ENCODE data around the gene MCOLN2.
"Not testable (repeated sequence)": the region's sequence is repeated elsewhere in the genome, so short reads cannot be mapped to it uniquely, and the experiment has no call there.

Gene MCOLN2

DNA sequence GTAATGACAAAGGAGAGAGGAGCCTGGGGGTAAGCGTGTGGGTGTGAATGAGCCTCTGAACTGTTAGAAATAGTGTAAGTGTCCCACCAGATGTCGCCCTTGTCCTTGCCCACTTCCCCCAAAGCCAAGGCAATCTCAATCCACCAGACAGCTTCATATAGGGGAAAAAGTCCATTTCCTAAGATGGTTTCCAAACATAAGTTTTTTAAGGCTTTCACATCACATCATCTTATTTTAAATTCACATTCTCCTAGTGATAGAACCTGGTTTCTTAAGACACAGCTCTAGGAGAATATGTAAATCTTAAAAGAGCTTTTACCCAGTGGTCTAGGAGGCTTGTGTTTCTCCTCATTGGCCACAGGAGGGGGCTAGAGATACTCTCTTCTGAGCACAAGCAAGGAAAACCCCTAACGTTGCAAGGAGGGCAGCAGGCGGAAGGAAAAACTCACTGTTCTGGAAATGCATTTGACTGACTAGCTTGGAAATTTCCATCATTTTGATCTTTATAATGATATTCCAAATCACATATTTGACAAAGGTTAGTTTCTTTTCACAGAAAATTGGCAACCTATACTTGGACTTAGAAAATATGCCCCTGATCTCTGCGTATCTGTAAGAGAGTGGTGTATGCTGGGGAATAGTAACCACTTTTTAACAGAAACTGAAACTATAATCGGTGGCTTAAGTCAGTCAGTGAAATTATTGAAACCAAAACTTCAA is 52.0 kb downstream of the MCOLN2 start:
- in situ Hi-C loops (cut with HindIII; ENCODE audit: low sequenced_read_pairs): no loop called here

DNA sequence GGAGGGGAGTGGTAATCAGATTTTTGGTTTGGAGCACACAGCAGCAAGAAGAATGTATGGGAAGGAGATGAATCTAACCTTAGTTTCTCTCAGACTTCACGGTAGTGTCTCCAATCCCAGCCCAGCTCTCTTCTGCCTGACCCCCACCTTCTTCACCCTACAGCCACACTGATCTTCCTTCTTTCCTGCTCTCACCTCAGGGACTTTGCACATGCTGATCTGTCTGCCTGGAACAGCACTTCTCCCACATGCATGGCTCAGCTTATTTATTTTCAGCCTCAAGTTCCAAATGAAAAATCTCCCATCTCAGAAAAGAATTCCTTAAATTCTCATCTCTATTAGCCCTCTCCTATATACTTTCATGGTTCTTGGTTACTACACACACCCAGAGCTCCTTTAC is 55.1 kb downstream of the MCOLN2 start:
- in situ Hi-C loops (cut with HindIII; ENCODE audit: low sequenced_read_pairs): no loop called here

DNA sequence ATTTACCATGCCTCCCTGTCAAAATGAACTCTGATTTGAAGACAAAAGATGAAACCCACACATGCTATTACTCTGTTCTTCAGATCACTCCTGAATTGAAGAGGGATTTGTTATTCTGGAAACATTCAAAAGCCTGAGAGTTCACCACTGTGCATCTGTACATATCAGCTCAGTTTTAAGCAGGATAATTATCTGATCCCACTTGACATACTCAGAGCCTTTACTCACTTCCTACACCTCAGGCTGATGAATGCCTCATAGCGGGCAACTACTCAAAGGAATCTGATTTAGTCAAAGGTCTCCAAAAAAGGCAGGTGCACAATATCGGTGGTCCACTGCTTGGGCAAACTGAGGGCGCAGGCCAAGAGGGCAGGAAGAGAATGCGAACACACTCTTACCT is 56.4 kb downstream of the MCOLN2 start:
- in situ Hi-C loops (cut with HindIII; ENCODE audit: low sequenced_read_pairs): no loop called here

DNA sequence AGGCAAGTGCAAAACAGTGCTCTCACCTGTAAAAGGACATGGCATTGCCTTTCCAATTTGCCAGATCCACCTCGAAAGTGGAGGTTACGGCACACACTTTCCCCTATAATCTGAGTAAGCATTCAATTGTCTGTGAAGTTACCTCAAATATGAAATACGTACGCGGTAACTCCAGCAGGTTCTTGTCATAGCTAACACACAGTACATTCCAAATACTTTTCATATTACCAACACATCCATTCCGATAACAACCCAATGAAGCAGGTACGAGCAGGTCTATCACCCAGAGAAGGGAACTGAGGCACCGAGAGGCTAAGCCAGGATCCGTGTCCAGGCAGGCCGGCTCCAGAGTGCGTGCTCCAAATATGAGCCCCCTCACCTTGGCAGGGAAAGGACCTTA is 57.2 kb downstream of the MCOLN2 start:
- in situ Hi-C loops (cut with HindIII; ENCODE audit: low sequenced_read_pairs): no loop called here

DNA sequence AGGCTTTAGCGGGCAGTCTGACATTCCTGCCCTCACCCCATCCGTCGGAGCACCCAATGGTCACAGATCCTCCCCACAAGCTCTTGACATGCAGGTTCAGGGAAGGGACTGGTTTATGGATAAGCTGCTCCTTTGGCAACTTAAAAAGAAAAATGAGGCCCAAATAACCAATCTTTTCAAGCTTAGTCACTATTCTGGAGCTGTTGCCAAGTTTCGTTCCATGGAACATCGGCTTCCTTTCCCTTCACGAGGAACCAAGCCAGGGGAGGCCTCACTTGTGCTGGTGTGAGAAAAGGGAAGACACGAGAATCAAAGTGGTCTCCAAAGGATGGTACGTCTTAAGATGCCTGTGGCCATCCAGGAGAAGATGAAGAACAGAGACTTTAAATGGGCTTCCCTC is 57.8 kb downstream of the MCOLN2 start:
- in situ Hi-C loops (cut with HindIII; ENCODE audit: low sequenced_read_pairs): no loop called here

DNA sequence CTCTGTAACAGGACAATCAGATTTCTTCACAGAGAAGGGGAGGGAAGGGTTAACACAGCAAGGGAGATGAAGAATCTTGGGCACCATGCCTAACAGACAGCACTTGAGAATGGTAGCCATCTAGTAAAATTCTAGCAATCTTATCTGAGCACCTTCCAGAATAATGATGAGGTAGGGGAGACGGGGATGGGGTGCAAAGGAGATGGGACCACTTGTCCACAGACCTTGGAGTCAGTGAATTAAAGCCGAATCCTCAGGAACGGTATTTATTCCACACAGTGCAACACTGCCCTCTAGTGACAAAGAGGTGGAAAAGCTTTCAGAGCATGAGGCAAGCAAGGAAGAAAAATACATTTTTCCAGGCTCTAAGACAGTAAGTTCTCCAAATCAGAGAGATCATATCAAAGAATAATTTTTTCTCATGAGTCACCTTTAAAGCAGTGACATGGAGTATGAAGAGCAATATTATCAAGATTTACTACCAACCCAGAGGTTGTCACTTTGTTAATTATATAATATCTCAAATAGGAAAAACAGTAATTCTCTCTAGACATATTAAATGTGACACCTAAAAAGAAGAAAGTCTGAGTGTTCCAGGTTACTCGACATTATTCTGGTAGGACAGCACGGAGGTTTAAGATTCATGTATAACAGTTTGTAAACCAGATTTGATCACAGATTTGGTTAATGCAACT is 60.6 kb downstream of the MCOLN2 start:
- in situ Hi-C loops (cut with HindIII; ENCODE audit: low sequenced_read_pairs): no loop called here

DNA sequence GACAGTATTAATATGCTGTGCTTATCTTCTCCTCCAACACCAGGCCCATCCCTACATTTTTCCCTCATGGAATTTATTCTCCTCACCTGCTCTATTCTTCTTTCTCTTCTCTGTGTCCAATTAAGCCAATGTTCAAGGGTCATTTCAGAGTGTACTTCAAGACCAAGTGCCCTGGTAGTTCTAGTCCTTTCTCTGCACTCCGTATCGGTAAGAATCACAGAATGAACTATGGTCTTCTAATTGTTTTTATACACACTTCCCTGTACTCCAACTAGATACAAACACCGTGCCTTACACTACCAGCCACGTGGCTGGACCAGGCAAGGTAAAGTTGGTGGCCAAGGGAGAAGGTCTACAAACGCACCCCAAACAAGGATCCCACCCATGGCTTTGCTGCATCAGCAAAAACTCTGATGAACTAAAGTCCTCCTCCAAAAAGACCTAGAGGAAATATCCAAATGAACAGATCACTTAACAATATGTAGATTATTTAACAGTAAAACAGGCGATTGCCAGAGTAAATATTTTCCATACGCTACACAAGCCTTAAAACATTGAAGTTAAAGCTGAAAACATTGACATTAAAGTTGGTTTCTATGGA is 63.8 kb downstream of the MCOLN2 start:
- in situ Hi-C loops (cut with HindIII; ENCODE audit: low sequenced_read_pairs): no loop called here

DNA sequence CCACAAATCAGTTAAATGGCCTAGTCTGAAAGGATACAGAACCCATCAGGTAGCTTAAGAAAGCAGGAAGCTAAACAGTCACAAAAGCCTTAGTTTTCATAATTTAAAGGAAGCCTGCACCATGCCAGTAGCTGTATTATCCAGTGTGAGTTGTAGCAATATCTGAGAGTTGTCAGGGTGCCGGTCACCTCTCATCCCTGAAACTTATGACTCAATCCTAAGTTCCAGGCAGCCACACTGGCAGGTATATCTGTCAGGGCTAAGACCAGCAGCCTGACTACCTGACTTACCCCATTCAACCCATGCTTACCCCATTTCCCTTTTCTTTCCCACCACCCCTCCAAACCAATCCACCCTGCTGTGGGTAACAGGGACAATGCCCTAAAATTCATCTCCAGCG is 66.1 kb downstream of the MCOLN2 start:
- in situ Hi-C loops (cut with HindIII; ENCODE audit: low sequenced_read_pairs): no loop called here

DNA sequence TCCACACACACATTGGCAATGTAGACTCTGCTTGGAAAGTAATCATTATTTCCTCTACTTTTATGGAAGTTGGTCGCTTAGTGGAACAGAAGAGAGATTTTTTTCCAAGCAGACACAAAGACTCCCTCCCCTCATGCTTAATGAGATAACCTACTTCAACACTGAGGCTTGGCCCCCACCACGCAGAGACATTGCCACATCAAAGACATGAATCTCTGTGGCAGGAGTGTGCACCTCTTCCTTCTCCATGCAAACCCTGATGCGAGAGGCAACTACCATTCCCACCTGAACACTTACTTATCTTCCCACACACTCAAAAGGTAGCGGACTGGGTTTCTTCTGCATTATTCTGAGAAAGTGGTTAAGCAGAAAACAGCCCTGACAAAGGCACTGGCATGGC is 66.6 kb downstream of the MCOLN2 start:
- in situ Hi-C loops (cut with HindIII; ENCODE audit: low sequenced_read_pairs): no loop called here

DNA sequence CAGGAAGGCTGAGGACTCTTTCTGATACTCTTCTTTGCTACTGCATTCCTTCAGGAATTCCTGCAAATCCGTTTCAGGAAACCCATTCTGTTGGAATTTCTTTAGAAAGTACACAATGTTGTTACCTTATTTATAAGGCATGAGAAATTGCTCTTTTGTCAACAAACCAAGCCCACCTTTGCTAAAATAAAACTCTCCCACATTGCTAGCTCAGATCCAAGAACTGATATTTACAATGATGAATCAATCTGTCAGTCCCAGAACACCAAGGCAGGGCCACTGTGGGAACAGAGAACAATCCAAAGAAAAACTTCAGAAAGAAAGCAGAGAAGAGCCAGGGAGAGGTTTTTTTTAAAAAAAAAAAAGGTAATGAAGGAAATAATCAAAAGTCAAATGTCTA is 67.3 kb downstream of the MCOLN2 start:
- in situ Hi-C loops (cut with HindIII; ENCODE audit: low sequenced_read_pairs): no loop called here

DNA sequence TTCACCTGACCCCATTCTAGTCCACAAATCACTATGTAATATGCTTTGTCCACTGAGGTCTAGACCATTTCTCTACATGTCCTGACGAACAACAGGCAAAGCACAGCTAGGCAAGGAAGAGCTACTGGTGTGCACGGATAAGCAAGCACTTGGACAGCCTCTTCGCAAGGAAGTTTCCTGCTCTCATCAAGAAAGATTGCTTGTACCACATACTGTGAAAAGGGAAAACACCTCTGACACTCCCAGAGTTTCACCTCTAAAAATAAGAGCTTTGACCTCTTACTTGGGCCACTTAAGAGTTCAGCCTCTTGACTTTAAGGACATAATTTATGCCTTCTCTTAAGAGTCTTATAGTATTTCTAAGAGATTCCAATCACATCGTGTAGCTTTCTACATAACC is 67.9 kb downstream of the MCOLN2 start:
- in situ Hi-C loops (cut with HindIII; ENCODE audit: low sequenced_read_pairs): no loop called here

DNA sequence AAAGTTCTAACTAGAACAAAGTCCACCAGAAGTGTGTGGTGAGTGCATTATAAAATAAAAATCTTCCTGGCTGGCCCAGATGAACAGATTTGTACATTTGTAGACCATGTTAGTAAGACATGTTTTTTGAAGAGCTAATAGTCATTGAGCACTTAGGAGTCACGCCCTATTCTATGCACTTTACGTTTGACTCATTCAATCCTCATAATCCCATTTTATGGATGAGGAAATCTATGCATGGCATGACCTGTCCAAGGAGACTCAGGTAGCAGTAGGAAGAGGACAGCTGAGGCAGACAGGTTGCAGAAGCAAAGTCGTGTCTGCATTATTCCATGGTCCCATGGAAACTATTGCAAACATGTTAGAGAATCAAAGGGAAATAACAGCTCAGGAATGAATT is 73.6 kb downstream of the MCOLN2 start:
- in situ Hi-C loops (cut with HindIII; ENCODE audit: low sequenced_read_pairs): no loop called here

DNA sequence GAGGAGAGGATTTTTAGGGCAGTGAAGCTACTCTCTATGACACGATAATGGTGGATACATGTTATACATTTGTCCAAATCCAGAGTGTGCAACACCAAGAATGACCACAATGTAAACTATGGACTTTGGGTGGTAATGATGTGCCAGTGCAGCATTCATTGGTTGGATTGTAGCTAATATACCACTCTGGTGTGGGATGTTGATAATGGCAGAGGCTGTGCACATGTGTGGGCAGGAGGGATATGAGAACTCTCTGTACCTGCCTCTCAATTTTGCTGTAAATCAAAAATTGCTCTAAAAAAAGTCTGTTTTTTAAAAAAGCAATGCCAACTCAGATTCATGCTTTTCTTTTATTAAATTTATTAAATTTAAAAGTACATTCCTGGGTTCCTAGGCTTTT is 76.8 kb downstream of the MCOLN2 start:
- in situ Hi-C loops (cut with HindIII; ENCODE audit: low sequenced_read_pairs): no loop called here

DNA sequence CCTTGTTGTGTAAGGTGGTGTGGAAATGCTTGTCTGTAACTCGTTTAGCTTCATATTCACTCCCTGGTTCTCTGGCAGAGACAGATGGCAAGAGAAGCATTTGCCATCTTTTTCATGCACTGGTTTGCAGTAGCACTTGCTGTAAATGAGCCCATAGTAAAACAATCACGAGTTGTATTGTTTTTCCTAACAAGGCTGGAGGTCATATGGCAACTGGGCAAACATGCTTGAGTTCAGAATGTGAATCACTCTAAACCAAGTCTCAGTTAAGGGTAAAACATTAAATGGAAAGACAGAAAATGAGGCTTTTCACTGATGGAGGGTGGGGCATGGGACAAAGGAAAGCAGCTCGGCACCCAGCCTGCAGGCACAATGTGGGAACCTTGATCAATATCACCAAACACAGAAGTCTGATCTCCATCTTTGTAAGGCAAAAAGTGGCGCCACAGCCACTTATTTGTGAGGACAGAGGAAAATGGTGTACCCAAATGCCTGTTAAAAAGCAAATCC is 77.4 kb downstream of the MCOLN2 start:
- in situ Hi-C loops (cut with HindIII; ENCODE audit: low sequenced_read_pairs): no loop called here

DNA sequence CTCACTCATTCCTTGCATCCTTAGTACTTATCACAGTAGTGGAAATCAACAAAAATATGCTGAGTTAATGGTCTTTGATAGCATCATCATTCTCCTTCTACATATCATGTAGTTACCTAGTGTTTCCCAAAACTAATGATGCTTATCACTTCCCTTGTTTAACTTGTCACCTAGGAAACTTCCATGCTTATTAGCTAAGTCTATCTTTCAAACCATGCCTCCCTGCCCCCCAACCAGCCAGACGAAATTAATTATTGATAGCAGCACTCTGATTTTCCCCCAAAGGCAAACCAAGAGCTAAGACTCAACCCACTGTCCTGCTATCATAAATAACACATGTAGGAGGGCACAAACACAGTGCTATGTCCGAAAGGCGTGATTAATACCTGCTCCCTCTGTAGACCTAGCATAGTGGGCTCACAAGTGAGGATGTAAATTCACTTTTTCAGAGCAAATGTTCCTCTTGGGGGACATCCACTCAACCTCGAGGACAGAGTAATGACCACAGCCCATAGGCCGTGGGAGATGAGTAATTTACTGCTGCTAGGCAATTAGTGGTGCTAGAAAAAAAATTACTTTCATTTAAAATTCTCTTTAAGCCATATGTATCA is 78.1 kb downstream of the MCOLN2 start:
- in situ Hi-C loops (cut with HindIII; ENCODE audit: low sequenced_read_pairs): no loop called here

DNA sequence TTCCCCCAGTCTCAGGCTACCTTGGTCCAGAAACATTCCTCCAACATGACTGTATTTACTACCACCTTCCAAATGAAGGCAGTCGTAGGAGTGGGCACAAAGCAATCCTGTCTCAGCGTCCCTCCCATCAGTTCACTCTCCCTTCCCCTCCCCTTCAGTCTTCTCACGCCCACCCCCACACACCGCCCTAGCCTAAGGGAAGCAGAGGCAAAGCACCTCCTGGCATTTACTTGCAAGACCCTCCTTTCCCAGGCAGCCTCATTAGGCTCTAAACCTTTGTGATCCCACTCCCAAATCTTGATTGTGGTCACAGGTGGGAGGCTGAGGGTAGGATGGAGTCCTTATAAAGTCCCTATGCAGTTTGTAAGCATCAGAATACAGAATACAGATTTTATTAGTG is 80.0 kb downstream of the MCOLN2 start:
- in situ Hi-C loops (cut with HindIII; ENCODE audit: low sequenced_read_pairs): no loop called here

DNA sequence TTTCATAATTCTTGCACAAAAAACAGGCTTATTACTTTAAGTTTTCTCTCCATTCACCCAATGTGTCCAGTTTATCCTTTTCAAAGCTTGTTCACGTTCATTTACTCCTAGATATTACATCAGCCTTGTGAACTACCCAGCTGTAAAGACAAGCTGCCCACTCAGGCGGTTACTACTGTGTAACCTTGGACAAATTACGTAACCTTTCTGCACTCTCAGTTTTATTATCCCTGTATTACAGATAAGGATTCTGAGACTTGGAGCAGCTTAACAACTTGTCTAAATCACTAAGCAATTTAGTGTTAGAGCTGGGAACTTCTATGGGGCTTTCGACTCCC is 83.4 kb downstream of the MCOLN2 start:
- in situ Hi-C loops (cut with HindIII; ENCODE audit: low sequenced_read_pairs): no loop called here

DNA sequence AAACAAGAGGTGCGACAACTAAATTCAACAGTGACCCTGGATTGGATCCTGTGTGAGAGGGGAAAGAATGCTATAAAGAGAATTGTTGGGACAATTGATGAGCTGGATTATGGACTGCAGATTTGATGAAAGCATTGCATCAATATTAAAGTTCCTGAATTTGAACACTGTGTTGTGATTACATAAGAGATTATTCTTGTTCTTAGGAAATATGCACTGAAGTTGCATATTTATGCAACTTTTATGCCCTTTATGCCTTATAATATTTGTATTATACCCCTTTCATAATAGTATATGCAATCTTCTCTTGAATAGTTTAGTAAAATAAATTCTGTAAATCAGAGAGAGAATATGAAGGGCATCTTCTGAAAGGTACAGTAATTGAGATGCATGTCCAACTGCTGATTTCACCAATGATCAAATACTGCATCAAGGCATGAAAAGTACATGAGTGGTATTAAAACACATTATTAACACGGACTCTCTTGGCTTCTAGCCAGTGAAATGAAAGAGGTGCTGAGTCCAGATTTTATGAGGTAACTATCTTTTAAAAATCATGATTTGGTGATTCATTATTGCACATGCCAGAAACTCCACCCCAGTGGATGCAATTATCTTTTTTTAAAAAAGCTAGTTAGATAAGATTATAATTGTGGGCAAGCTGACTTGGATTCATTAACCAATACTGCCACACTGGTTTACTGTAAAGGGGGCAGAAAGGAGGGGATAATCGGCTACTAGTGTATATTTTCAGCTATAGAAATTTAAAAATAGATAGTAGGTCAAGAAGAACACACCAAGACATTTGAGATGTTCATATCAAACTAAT is 84.0 kb downstream of the MCOLN2 start:
- in situ Hi-C loops (cut with HindIII; ENCODE audit: low sequenced_read_pairs): no loop called here

DNA sequence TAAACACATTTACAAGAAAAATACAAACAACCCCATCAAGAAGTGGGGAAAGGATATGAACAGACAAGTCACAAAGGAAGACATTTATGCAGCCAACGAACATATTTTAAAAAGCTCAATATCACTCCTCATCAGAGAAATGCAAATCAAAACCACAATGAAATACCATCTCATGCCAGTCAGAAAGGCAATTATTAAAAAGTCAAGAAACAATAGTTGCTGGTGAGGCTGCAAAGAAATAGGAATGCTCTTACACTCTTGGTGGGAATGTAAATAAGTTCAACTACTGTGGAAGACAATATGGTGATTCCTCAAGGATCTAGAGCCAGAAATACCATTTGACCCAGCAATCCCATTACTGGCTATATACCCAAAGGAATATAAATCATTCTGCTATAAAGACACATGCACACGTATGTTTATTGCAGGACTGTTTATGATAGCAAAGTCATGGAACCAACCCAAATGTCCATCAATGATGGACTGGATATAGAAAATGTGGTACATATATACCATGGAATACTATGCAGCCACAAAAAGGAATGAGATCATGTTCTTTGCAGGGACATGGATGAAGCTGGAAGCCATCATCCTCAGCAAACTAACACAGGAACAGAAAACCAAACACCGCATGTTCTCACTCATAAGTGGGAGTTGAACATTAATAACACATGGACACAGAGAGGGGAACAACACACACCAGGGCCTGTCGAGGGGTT is 88.0 kb downstream of the MCOLN2 start:
- in situ Hi-C loops (cut with HindIII; ENCODE audit: low sequenced_read_pairs): not testable (repeated sequence)

DNA sequence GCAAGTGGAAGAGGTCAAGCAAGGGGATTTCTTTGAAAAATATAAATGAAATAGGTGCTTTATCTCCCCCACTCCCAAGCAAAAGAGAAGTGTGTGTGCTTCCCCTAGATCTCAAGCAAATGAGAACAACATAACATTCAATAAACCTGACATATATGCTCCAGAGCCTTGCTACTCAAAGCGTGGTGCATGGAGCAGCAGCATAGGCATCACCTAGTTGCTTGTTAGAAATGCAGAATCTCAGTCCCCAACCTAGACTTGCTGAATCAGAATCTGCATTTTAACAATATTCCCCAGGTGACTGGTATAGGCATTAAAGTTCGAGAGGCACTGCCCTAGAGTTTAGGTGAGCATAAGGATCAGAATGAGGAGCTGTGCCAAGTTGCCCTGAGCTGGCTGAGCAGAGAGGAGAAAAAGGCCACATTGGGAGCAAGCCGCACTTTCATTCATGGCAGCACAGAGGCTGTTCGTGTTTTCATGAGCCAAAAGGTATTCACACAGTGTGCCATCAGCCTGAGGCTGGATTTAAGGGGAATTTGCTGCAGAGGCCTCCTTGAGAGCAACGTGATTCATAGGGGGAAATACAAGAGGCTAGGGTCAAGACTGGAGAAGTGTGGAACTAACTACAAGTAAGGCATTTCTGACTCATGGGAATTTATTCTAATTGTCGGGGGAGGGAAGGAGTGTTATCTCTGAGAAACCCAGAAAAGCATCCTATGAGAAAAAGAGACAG is 89.7 kb downstream of the MCOLN2 start:
- in situ Hi-C loops (cut with HindIII; ENCODE audit: low sequenced_read_pairs): no loop called here
